ENCODE results near the gene MPHOSPH6. TPM values are rescaled to one million over a fixed set of nuclear protein-coding genes. Genes with fewer than 3 reads are reported as not detected.

The MPHOSPH6 gene
- total and polyA plus RNA-seq, 3 experiments from 2014 or later = 22.1 to 51.6 (median 47.0) TPM

DNA sequence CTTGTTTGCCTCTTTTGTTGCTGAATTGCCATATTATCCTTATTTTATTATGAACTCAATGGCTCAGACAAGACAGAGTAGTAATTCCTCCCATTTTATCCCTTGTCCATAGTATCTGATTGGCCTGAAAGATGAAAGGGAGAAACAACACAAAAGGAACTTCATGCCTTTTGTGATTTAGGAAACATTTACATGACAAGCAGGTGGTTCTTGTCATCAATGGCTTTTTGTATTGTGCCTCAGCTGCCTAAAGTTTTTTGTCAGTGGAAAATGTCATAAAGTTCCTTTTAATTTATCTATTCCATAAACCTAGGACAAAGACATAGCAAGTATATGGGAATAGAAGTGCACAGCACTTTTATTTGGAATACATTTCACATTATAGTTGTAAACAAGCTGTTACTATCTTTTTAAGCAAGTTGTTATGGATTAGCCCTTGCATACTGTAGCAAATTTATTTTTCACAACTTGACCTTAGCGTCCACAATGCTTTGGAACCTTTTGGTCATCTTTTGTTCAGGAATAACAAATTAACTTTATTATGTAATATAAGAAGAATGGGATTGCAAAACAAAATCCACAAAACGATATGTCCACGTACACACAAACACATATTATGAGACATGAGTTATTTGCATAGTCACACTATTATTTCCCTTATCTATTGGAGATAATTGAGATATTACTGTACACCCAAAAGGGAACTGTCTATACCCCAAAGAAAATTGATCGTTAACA lies 12.4 kb upstream of the MPHOSPH6 start:
- Mint-ChIP-seq H3K27ac (no peak overlapping the region), H3K4me3 (no peak overlapping the region), H3K36me3 (no peaks in the 10 kb centered on the region), H3K9me3 (peaks cover 0 to 2% (median 0%) of the 10 kb centered on the region in 5 donors), H3K4me1 (no peaks in the 10 kb centered on the region), H3K27me3 (peaks cover 5 to 47% of the 10 kb centered on the region in 2 donors)
- no peak overlapping the region for H3K4me3 ChIP-seq (ENCODE audit: low read length)
- no peaks in the 10 kb centered on the region for H3K27me3 ChIP-seq (ENCODE audit: insufficient read depth, low read length, poor library complexity, severe bottlenecking)
- no peak overlapping the region for H3K27ac ChIP-seq (ENCODE audit: low read depth, low read length)
- no peaks in the 10 kb centered on the region for H3K4me1 ChIP-seq (ENCODE audit: insufficient read depth, low read length)
- no peak for DNase-seq
- POLR2A ChIA-PET = no interaction called here
- CTCF ChIA-PET = no interaction called here
- no peaks in the 10 kb centered on the region for H3K9me3 ChIP-seq (ENCODE audit: low read length)
- no peaks in the 10 kb centered on the region for H3K36me3 ChIP-seq (ENCODE audit: insufficient read depth, low read length)

DNA sequence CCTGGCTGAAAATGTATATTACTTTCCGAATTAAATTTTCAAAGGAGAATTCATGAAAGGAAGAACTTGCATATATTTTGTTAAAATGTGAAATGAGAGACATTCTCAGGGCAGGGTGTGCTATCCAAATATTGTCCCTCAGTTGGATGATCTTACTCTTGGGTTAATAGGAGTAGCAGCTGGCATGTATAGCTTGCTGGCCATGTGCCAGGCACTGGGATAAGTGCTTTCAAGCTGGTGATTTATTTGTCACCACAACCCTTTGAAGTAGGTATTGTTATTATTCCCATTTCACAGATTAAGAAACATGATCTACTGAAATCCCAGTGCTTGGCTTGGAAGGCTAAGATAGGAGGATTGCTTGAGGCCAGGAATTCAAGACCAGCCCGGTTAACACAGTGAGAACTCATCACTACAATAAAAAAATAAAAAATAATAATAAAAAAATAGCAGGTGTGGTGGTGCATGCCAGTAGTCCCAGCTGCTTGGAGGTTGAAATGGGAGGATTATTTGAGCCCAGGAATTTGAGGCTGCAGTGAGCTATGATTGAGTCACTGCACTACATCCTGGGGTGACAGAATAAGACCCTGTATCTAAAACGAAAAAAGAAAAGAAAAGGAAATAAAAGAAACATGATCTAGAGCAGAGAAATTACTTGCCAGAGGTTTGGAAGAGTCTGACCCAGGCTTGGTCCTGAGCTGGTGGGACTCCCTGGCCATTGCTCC lies 11.6 kb upstream of the MPHOSPH6 start:
- Histone ChIP-seq H3K27me3 (ENCODE audit: insufficient read depth, low read length, poor library complexity, severe bottlenecking) (no peaks in the 10 kb centered on the region), H3K36me3 (ENCODE audit: insufficient read depth, low read length) (no peaks in the 10 kb centered on the region), H3K9me3 (ENCODE audit: low read length) (no peaks in the 10 kb centered on the region), H3K27ac (ENCODE audit: low read depth, low read length) (no peak overlapping the region), H3K4me3 (ENCODE audit: low read length) (no peak overlapping the region), H3K4me1 (ENCODE audit: insufficient read depth, low read length) (no peaks in the 10 kb centered on the region)
- H3K27me3 Mint-ChIP-seq = peaks cover 4 to 48% of the 10 kb centered on the region in 2 donors
- H3K9me3 Mint-ChIP-seq = no peaks in the 10 kb centered on the region
- H3K4me1 Mint-ChIP-seq = no peaks in the 10 kb centered on the region
- H3K36me3 Mint-ChIP-seq = no peaks in the 10 kb centered on the region
- no peak for DNase-seq
- H3K4me3 Mint-ChIP-seq = no peak overlapping the region
- ChIA-PET CTCF (no interaction called here), POLR2A (no interaction called here)
- no peak overlapping the region for H3K27ac Mint-ChIP-seq

DNA sequence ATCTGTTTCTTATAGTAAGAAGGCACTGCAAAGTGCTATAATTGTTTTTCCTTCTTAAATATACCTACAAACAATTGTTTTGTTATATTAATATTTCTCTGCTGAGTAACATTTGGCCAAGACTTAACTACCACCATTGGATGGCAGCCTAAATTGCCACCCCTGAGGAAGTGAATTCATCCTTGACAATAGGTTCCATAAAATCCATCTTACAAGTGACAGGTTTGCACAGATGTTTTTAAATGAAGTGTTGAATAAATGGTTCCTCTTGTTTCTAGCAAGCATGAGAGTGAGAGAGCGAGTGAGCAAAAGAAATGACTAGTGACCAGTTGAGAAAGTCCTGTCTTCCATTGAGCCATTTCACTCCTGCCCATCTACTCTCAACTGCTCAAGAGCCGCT lies 8.3 kb upstream of the MPHOSPH6 start:
- H3K4me1 ChIP-seq (ENCODE audit: insufficient read depth, low read length) = no peaks in the 10 kb centered on the region
- H3K27ac Mint-ChIP-seq = no peak overlapping the region
- H3K9me3 ChIP-seq (ENCODE audit: low read length) = no peaks in the 10 kb centered on the region
- no peaks in the 10 kb centered on the region for H3K36me3 Mint-ChIP-seq
- DNase-seq = no peak
- H3K4me3 ChIP-seq (ENCODE audit: low read length) = no peak overlapping the region
- no peaks in the 10 kb centered on the region for H3K9me3 Mint-ChIP-seq
- ChIA-PET CTCF (no interaction called here), POLR2A (no interaction called here)
- H3K4me1 Mint-ChIP-seq = no peaks in the 10 kb centered on the region
- no peak overlapping the region for H3K27ac ChIP-seq (ENCODE audit: low read depth, low read length)
- H3K4me3 Mint-ChIP-seq = no peak overlapping the region
- H3K27me3 Mint-ChIP-seq = peaks cover 9 to 52% of the 10 kb centered on the region in 2 donors
- H3K27me3 ChIP-seq (ENCODE audit: insufficient read depth, low read length, poor library complexity, severe bottlenecking) = no peaks in the 10 kb centered on the region
- no peaks in the 10 kb centered on the region for H3K36me3 ChIP-seq (ENCODE audit: insufficient read depth, low read length)

DNA sequence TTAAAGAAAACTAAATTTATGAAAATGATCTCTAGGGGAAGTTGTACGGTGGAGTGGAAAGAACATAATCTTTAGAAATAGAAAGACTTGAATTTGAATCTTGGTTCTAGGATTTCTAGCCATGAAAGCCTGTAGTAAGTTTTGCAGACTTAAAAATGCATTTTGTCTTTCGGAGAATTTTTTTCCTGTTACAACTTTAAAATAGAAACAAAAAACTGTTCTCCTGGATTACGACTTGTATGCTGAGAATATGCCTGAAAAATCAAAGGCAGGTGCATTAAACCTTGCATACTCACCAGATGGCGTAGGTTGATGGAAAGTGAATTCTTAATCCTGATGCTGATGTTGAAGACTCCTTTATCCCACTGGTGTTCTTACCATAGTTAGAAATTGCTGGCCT lies 7.5 kb upstream of the MPHOSPH6 start:
- Mint-ChIP-seq H3K27me3 (peaks cover 9 to 53% of the 10 kb centered on the region in 2 donors), H3K4me1 (no peaks in the 10 kb centered on the region), H3K9me3 (no peaks in the 10 kb centered on the region), H3K36me3 (no peaks in the 10 kb centered on the region), H3K27ac (no peak overlapping the region), H3K4me3 (no peak overlapping the region)
- H3K27me3 ChIP-seq (ENCODE audit: insufficient read depth, low read length, poor library complexity, severe bottlenecking) = no peaks in the 10 kb centered on the region
- no peaks in the 10 kb centered on the region for H3K36me3 ChIP-seq (ENCODE audit: insufficient read depth, low read length)
- no peak overlapping the region for H3K27ac ChIP-seq (ENCODE audit: low read depth, low read length)
- no peak for DNase-seq
- H3K4me3 ChIP-seq (ENCODE audit: low read length) = no peak overlapping the region
- H3K9me3 ChIP-seq (ENCODE audit: low read length) = no peaks in the 10 kb centered on the region
- ChIA-PET CTCF (no interaction called here), POLR2A (no interaction called here)
- no peaks in the 10 kb centered on the region for H3K4me1 ChIP-seq (ENCODE audit: insufficient read depth, low read length)

DNA sequence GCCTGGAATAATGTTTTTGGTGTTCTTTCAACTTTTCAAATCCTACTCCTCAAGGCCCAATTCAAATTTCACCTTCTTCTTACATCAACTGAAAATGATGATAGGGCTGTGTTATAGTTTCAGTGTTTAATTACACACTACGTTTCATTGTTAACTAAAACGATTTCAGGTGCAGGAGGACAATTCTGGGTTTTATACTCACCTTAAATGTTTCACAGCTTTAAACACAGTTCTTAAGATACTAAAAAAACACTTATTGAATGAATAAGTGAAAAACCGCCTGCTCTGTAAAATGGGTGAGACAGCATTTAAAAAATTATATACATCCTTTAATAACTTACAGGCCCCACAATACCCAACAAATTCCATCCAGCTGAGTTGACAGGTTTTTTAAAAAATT lies 6.2 kb upstream of the MPHOSPH6 start:
- Mint-ChIP-seq H3K4me1 (no peaks in the 10 kb centered on the region), H3K27me3 (peaks cover 6 to 55% of the 10 kb centered on the region in 2 donors), H3K4me3 (no peak overlapping the region), H3K9me3 (no peaks in the 10 kb centered on the region), H3K36me3 (no peaks in the 10 kb centered on the region), H3K27ac (no peak overlapping the region)
- ChIA-PET CTCF (no interaction called here), POLR2A (no interaction called here)
- no peak for DNase-seq
- no peaks in the 10 kb centered on the region for H3K4me1 ChIP-seq (ENCODE audit: insufficient read depth, low read length)
- no peaks in the 10 kb centered on the region for H3K9me3 ChIP-seq (ENCODE audit: low read length)
- H3K27me3 ChIP-seq (ENCODE audit: insufficient read depth, low read length, poor library complexity, severe bottlenecking) = no peaks in the 10 kb centered on the region
- H3K36me3 ChIP-seq (ENCODE audit: insufficient read depth, low read length) = no peaks in the 10 kb centered on the region
- no peak overlapping the region for H3K4me3 ChIP-seq (ENCODE audit: low read length)
- H3K27ac ChIP-seq (ENCODE audit: low read depth, low read length) = no peak overlapping the region

DNA sequence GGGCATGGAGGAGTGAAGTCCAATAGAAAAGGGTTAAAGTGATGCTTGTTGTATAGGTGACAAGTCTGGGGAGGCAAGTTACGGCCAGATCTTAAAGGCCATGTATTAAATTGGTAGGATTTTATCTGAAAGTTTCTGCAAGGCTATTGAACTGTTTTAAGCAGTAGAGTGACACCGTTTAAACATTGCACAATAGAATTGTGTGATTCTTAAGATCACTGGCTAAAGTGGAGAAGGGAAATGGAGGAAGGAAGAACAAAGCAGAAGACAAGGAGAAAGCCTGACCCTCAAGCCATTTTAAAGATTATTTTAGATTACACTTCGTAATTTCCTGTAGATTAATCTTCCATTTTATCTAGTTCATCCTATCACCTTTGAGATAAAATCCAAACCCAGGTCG lies 5.6 kb upstream of the MPHOSPH6 start:
- Histone ChIP-seq H3K27me3 (ENCODE audit: insufficient read depth, low read length, poor library complexity, severe bottlenecking) (no peaks in the 10 kb centered on the region), H3K36me3 (ENCODE audit: insufficient read depth, low read length) (no peaks in the 10 kb centered on the region), H3K4me3 (ENCODE audit: low read length) (no peak overlapping the region), H3K9me3 (ENCODE audit: low read length) (no peaks in the 10 kb centered on the region), H3K4me1 (ENCODE audit: insufficient read depth, low read length) (peaks cover under 1% of the 10 kb centered on the region), H3K27ac (ENCODE audit: low read depth, low read length) (no peak overlapping the region)
- POLR2A ChIA-PET = no interaction called here
- H3K4me3 Mint-ChIP-seq = no peak overlapping the region
- H3K27me3 Mint-ChIP-seq = peaks cover 6 to 57% of the 10 kb centered on the region in 2 donors
- no peak for DNase-seq
- peaks cover 0 to under 1% (median 0%) of the 10 kb centered on the region in 3 donors for H3K4me1 Mint-ChIP-seq
- H3K36me3 Mint-ChIP-seq = no peaks in the 10 kb centered on the region
- CTCF ChIA-PET = no interaction called here
- no peaks in the 10 kb centered on the region for H3K9me3 Mint-ChIP-seq
- H3K27ac Mint-ChIP-seq = no peak overlapping the region

DNA sequence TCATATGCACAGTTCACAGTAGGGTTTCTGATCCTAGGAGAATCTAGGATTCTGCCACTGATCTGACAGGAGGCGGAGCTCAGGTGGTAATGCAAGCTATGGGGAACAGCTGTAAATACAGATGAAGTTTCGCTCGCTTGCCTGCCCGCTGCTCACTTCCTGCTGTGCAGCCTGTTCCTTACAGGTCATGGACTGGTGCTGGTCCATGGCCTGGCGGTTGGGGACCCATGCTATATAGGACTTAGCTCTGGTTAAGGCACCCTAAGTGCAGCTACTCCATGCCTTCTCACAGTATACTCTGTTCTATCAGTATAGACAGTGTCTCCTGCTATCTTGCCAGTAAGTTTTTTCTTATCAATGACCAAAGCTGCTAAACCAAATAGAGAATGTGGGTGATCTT lies 2.4 kb downstream of the MPHOSPH6 start:
- Mint-ChIP-seq H3K4me1 (peaks cover 31 to 49% (median 44%) of the 10 kb centered on the region in 3 donors), H3K27me3 (peaks cover 0 to 11% of the 10 kb centered on the region in 2 donors), H3K4me3 (peak overlapping the region in 2 of 7 donors; percentile 43 to 76), H3K9me3 (no peaks in the 10 kb centered on the region), H3K27ac (peak overlapping the region in 1 of 8 donors; percentile 48), H3K36me3 (peaks cover 6 to 47% (median 17%) of the 10 kb centered on the region in 3 donors)
- Histone ChIP-seq H3K9me3 (ENCODE audit: low read length) (no peaks in the 10 kb centered on the region), H3K27me3 (ENCODE audit: insufficient read depth, low read length, poor library complexity, severe bottlenecking) (no peaks in the 10 kb centered on the region), H3K4me1 (ENCODE audit: insufficient read depth, low read length) (peaks cover 16% of the 10 kb centered on the region), H3K4me3 (ENCODE audit: low read length) (no peak overlapping the region), H3K36me3 (ENCODE audit: insufficient read depth, low read length) (peaks cover 21% of the 10 kb centered on the region), H3K27ac (ENCODE audit: low read depth, low read length) (no peak overlapping the region)
- ChIA-PET POLR2A (no interaction called here), CTCF (no interaction called here)
- no peak for DNase-seq

DNA sequence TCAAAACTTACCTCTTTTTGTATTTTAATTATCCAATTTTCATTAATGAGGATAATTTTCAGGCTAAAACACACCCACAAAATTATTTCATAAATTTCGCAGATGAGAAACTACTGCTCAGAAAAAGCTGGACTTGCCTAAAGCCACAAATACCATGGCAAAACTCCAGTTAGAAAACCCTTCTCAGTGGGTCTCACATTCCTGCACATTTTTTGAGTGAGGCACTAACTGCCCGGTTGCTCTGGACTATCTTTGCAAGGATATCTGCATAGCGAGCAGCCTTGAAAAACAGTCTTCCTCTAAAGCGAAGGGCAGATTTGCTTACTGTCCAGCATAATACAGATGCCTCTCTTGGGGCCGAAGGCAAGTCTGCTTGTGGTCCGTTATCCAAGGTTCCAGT lies 9.8 kb downstream of the MPHOSPH6 start:
- Mint-ChIP-seq H3K4me1 (peaks cover 10 to 58% (median 35%) of the 10 kb centered on the region in 3 donors), H3K27ac (no peak overlapping the region), H3K4me3 (no peak overlapping the region), H3K9me3 (no peaks in the 10 kb centered on the region), H3K36me3 (peaks cover 5 to 75% (median 39%) of the 10 kb centered on the region in 3 donors), H3K27me3 (peaks cover 0 to 1% of the 10 kb centered on the region in 2 donors)
- Histone ChIP-seq H3K27ac (ENCODE audit: low read depth, low read length) (no peak overlapping the region), H3K36me3 (ENCODE audit: insufficient read depth, low read length) (peaks cover 30% of the 10 kb centered on the region), H3K4me1 (ENCODE audit: insufficient read depth, low read length) (no peaks in the 10 kb centered on the region), H3K27me3 (ENCODE audit: insufficient read depth, low read length, poor library complexity, severe bottlenecking) (no peaks in the 10 kb centered on the region), H3K9me3 (ENCODE audit: low read length) (no peaks in the 10 kb centered on the region), H3K4me3 (ENCODE audit: low read length) (no peak overlapping the region)
- CTCF ChIA-PET = no interaction called here
- POLR2A ChIA-PET = no interaction called here
- no peak for DNase-seq

All from CD8-positive, alpha-beta memory T cell (primary cell).